ENCODE data around the gene LRRC27.
"Not testable (repeated sequence)": the region's sequence is repeated elsewhere in the genome, so short reads cannot be mapped to it uniquely, and the experiment has no call there.

Gene LRRC27

GRCh38 chr10:132379026-132379425 is 47.0 kb downstream of the LRRC27 start:
- not testable (repeated sequence) for H3K27me3 ChIP-seq (ENCODE audit: control insufficient read depth in 1 of 2, insufficient read depth in 1 of 2, low read length in 2 of 2); H3K9ac ChIP-seq (ENCODE audit: low read length); H3K4me1 ChIP-seq (ENCODE audit: control insufficient read depth, insufficient read depth, low read depth, low read length); H2AK5ac ChIP-seq (ENCODE audit: low read length, severe bottlenecking); H2BK5ac ChIP-seq (ENCODE audit: low read depth, low read length, poor library complexity, severe bottlenecking); H4K91ac ChIP-seq (ENCODE audit: low read length); H2BK15ac ChIP-seq (ENCODE audit: low read depth, poor library complexity, severe bottlenecking); H3K4me3 ChIP-seq (ENCODE audit: insufficient read depth in 1 of 2, low read depth in 1 of 2, low read length in 2 of 2); H4K8ac ChIP-seq (ENCODE audit: low read length); H2BK12ac ChIP-seq (ENCODE audit: low read length in 2 of 2); H3K79me1 ChIP-seq (replicated peaks; ENCODE audit: low read length, poor library complexity, severe bottlenecking); H3K23ac ChIP-seq (ENCODE audit: low read length in 2 of 2); H3K14ac ChIP-seq (ENCODE audit: low read length in 2 of 2); H3K4me2 ChIP-seq (ENCODE audit: low read length, poor library complexity, severe bottlenecking); H3K27ac ChIP-seq (ENCODE audit: low read length, poor library complexity, severe bottlenecking); DNase-seq; H3K4ac ChIP-seq (ENCODE audit: low read depth in 1 of 2, low read length in 2 of 2); H3K18ac ChIP-seq (ENCODE audit: low read depth in 1 of 2, low read length in 2 of 2); H3K36me3 ChIP-seq (ENCODE audit: control insufficient read depth in 1 of 2, insufficient read depth in 2 of 2, low read depth in 1 of 2, low read length in 2 of 2); H2BK120ac ChIP-seq (ENCODE audit: low read depth, low read length); H2AFZ ChIP-seq (ENCODE audit: low read depth, low read length)
- 84% methylated on average over 16 of the region's 16 CpGs for WGBS
- H3K9me3 ChIP-seq (ENCODE audit: control insufficient read depth, low read length), result peaks cover 14% of the 10 kb centered on the region

GRCh38 chr10:132380986-132381385 is 49.0 kb downstream of the LRRC27 start:
- H3K4me3 ChIP-seq (ENCODE audit: insufficient read depth in 1 of 2, low read depth in 1 of 2, low read length in 2 of 2); H3K4me2 ChIP-seq (ENCODE audit: low read length, poor library complexity, severe bottlenecking); H2AK5ac ChIP-seq (ENCODE audit: low read length, severe bottlenecking); H2BK5ac ChIP-seq (ENCODE audit: low read depth, low read length, poor library complexity, severe bottlenecking); H2BK15ac ChIP-seq (ENCODE audit: low read depth, poor library complexity, severe bottlenecking); H2AFZ ChIP-seq (ENCODE audit: low read depth, low read length); H2BK12ac ChIP-seq (ENCODE audit: low read length in 2 of 2); H3K27me3 ChIP-seq (ENCODE audit: control insufficient read depth in 1 of 2, insufficient read depth in 1 of 2, low read length in 2 of 2); H3K23ac ChIP-seq (ENCODE audit: low read length in 2 of 2); H2BK120ac ChIP-seq (ENCODE audit: low read depth, low read length); H3K18ac ChIP-seq (ENCODE audit: low read depth in 1 of 2, low read length in 2 of 2); H3K36me3 ChIP-seq (ENCODE audit: control insufficient read depth in 1 of 2, insufficient read depth in 2 of 2, low read depth in 1 of 2, low read length in 2 of 2); H4K8ac ChIP-seq (ENCODE audit: low read length); H3K79me1 ChIP-seq (replicated peaks; ENCODE audit: low read length, poor library complexity, severe bottlenecking); H3K4me1 ChIP-seq (ENCODE audit: control insufficient read depth, insufficient read depth, low read depth, low read length); DNase-seq; H3K9ac ChIP-seq (ENCODE audit: low read length); H3K27ac ChIP-seq (ENCODE audit: low read length, poor library complexity, severe bottlenecking); H3K4ac ChIP-seq (ENCODE audit: low read depth in 1 of 2, low read length in 2 of 2); H3K14ac ChIP-seq (ENCODE audit: low read length in 2 of 2); H4K91ac ChIP-seq (ENCODE audit: low read length): not testable (repeated sequence)
- H3K9me3 ChIP-seq (ENCODE audit: control insufficient read depth, low read length), result peaks cover 14% of the 10 kb centered on the region
- 100% methylated on average over 4 of the region's 4 CpGs for WGBS

GRCh38 chr10:132381741-132382140 is 49.7 kb downstream of the LRRC27 start:
- Histone ChIP-seq H3K4me3 (ENCODE audit: insufficient read depth in 1 of 2, low read depth in 1 of 2, low read length in 2 of 2) (no peak overlapping the region), H2BK15ac (ENCODE audit: low read depth, poor library complexity, severe bottlenecking) (no peak overlapping the region), H3K23ac (ENCODE audit: low read length in 2 of 2) (no peak overlapping the region)

GRCh38 chr10:132382231-132382922 is 50.4 kb downstream of the LRRC27 start:
- H3K27ac ChIP-seq (ENCODE audit: low read length, poor library complexity, severe bottlenecking), result no peak overlapping the region
- H2BK12ac ChIP-seq (ENCODE audit: low read length in 2 of 2), result no peak overlapping the region
- 93% methylated on average over 14 of the region's 16 CpGs for WGBS
- no peak overlapping the region for H4K8ac ChIP-seq (ENCODE audit: low read length)
- no peaks in the 10 kb centered on the region for H3K36me3 ChIP-seq (ENCODE audit: control insufficient read depth in 1 of 2, insufficient read depth in 2 of 2, low read depth in 1 of 2, low read length in 2 of 2)
- H3K18ac ChIP-seq (ENCODE audit: low read depth in 1 of 2, low read length in 2 of 2), result no peak overlapping the region
- H3K4me1 ChIP-seq (ENCODE audit: control insufficient read depth, insufficient read depth, low read depth, low read length), result peaks cover 3% of the 10 kb centered on the region
- no peak overlapping the region for H3K9ac ChIP-seq (ENCODE audit: low read length)
- no peak overlapping the region for H3K4ac ChIP-seq (ENCODE audit: low read depth in 1 of 2, low read length in 2 of 2)
- peaks cover 0 to 2% of the 10 kb centered on the region in 2 experiments for H3K27me3 ChIP-seq (ENCODE audit: control insufficient read depth in 1 of 2, insufficient read depth in 1 of 2, low read length in 2 of 2)
- no peak overlapping the region for H3K4me2 ChIP-seq (ENCODE audit: low read length, poor library complexity, severe bottlenecking)
- H2AFZ ChIP-seq (ENCODE audit: low read depth, low read length), result no peak overlapping the region
- peaks cover 14% of the 10 kb centered on the region for H3K9me3 ChIP-seq (ENCODE audit: control insufficient read depth, low read length)
- H3K23ac ChIP-seq (ENCODE audit: low read length in 2 of 2), result no peak overlapping the region
- H2BK120ac ChIP-seq (ENCODE audit: low read depth, low read length), result no peak overlapping the region
- DNase-seq, result no peak
- no peak overlapping the region for H3K14ac ChIP-seq (ENCODE audit: low read length in 2 of 2)
- no peaks in the 10 kb centered on the region for H3K79me1 ChIP-seq (replicated peaks; ENCODE audit: low read length, poor library complexity, severe bottlenecking)
- no peak overlapping the region for H4K91ac ChIP-seq (ENCODE audit: low read length)
- no peak overlapping the region for H2AK5ac ChIP-seq (ENCODE audit: low read length, severe bottlenecking)
- no peak overlapping the region for H3K4me3 ChIP-seq (ENCODE audit: insufficient read depth in 1 of 2, low read depth in 1 of 2, low read length in 2 of 2)
- no peak overlapping the region for H2BK15ac ChIP-seq (ENCODE audit: low read depth, poor library complexity, severe bottlenecking)
- H2BK5ac ChIP-seq (ENCODE audit: low read depth, low read length, poor library complexity, severe bottlenecking), result no peak overlapping the region

More at GRCh38 chr10:132381741-132382140, 49.7 kb downstream of the LRRC27 start:
- H3K4me1 ChIP-seq (ENCODE audit: control insufficient read depth, insufficient read depth, low read depth, low read length), result peaks cover 3% of the 10 kb centered on the region
- no peak overlapping the region for H3K27ac ChIP-seq (ENCODE audit: low read length, poor library complexity, severe bottlenecking)
- H2BK120ac ChIP-seq (ENCODE audit: low read depth, low read length), result no peak overlapping the region
- no peak overlapping the region for H2AK5ac ChIP-seq (ENCODE audit: low read length, severe bottlenecking)
- no peaks in the 10 kb centered on the region for H3K79me1 ChIP-seq (replicated peaks; ENCODE audit: low read length, poor library complexity, severe bottlenecking)
- no peak overlapping the region for H4K91ac ChIP-seq (ENCODE audit: low read length)
- H3K14ac ChIP-seq (ENCODE audit: low read length in 2 of 2), result no peak overlapping the region
- peaks cover 0 to 4% of the 10 kb centered on the region in 2 experiments for H3K27me3 ChIP-seq (ENCODE audit: control insufficient read depth in 1 of 2, insufficient read depth in 1 of 2, low read length in 2 of 2)
- H2AFZ ChIP-seq (ENCODE audit: low read depth, low read length), result no peak overlapping the region
- no peak overlapping the region for H3K9ac ChIP-seq (ENCODE audit: low read length)
- H3K4ac ChIP-seq (ENCODE audit: low read depth in 1 of 2, low read length in 2 of 2), result no peak overlapping the region
- no peak overlapping the region for H4K8ac ChIP-seq (ENCODE audit: low read length)
- H3K36me3 ChIP-seq (ENCODE audit: control insufficient read depth in 1 of 2, insufficient read depth in 2 of 2, low read depth in 1 of 2, low read length in 2 of 2), result no peaks in the 10 kb centered on the region
- H2BK5ac ChIP-seq (ENCODE audit: low read depth, low read length, poor library complexity, severe bottlenecking), result no peak overlapping the region
- H3K4me2 ChIP-seq (ENCODE audit: low read length, poor library complexity, severe bottlenecking), result no peak overlapping the region
- DNase-seq, result no peak
- peaks cover 14% of the 10 kb centered on the region for H3K9me3 ChIP-seq (ENCODE audit: control insufficient read depth, low read length)
- no peak overlapping the region for H2BK12ac ChIP-seq (ENCODE audit: low read length in 2 of 2)
- WGBS, result 100% methylated on average over 2 of the region's 2 CpGs
- no peak overlapping the region for H3K18ac ChIP-seq (ENCODE audit: low read depth in 1 of 2, low read length in 2 of 2)

Measured in mesenchymal stem cell (in vitro differentiated cells and primary cell).